ENCODE measurements around the gene C11orf97.
"Not testable (repeated sequence)": the region's sequence is repeated elsewhere in the genome, so short reads cannot be mapped to it uniquely, and the experiment has no call there.

The C11orf97 gene

DNA sequence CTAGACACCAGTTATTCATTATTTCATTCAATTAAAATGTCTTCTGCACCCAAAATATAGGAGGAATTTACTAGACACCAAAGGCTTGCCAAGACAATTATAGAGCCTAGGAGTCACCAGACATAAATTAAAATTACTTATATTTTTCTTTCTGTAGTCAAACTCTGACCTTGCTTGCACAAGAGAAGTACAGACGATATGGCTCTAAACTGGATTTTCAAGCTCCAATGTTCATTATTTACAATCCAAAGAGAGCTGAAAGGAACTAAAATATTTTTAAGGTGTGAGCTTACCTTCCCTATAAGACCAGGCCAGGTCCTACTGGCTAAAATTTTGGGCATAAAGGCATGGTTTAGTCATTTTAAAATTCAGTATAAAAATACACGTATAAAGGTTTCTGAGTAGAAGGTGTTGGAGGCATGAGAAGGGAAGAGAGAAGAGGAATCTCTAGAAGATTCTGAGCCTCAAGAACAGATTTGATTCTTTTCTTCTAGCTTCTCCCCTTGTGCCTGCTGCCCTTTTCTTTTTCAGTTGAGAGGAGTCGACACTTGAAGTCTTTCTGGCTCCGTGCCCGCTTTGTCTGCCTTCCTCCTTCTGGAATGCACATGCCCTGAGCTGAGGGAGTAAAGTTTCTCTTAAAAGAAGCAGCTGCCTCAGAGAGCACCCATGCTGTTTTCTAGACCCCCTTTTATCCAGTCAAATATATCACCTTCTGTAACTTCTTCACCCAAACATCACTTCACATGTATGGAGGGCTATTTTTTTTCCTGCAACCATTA is 13.5 kb downstream of the C11orf97 start:
- DNase-seq, result no peak

DNA sequence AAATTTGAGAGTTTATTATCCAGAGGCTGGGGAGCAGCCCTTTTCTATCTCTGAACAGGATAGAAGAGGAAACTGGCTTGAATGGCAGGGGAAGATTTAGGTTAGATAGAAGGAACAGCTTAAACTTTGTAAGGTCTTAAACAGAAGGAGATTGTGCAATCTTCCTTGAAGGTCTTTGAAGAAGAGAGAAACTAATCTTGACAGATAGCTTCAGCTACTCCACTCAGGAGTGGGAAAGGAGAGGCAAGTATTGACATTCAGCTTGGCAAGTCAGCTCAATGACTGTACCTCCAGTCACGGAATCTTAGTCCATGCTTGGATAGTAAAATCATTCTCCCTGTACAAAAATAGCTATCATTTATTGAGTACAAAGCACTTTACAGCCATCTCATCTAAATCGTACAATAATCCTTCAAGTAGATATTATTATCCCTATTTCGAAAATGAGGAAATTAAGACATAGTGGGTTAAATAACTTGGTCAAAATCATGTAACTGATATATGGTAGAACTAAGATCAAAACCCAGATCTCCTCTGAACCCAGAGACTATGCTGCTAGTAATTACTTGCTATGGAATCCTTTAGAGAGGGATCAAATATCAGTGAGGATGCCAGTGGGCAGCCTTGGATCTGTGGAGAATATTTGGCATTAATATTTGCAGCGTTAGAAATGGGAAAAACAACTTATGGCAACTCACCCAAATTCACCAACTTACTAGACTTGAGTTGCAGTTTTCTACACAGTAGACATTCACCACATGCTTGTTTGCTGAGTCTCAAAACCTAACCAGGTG is 14.6 kb downstream of the C11orf97 start:
- DNase-seq, result no peak

DNA sequence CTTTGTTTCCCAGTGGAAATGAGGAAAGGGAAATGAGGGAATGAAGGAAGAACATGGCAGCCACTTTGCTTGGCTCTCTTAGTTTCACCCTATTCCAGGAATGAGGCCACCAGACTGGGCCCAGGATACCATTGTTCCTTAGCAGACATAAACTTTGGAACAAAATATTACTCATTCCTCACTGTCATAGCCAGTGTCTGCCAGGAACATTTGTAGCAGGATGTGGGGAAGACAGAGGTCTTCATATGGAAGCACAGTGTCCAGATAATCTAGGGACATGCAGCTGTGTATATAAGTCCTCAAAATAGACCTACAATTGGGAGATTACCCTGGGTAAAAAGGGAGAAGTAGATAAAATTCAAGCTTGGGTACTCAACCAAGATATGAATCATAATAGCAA is 16.3 kb downstream of the C11orf97 start:
- no peak for DNase-seq

DNA sequence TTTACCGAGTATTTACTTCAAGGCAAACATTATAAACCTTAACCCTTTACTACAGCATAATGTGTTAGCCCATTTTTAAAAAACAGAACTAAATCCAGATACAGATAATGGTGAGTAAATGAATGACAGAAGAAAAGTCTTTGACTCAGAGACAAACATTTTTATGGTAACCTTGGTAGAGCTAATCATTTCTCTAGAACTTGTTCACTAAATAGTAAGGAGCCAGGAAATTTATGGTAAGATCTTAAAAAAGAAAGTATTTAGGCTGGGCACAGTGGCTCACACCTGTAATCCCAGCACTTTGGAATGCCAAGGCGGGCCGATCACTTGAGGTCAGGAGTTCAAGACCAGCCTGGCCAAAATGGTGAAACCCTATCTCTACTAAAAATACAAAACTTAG is 19.9 kb downstream of the C11orf97 start:
- DNase-seq, result no peak

DNA sequence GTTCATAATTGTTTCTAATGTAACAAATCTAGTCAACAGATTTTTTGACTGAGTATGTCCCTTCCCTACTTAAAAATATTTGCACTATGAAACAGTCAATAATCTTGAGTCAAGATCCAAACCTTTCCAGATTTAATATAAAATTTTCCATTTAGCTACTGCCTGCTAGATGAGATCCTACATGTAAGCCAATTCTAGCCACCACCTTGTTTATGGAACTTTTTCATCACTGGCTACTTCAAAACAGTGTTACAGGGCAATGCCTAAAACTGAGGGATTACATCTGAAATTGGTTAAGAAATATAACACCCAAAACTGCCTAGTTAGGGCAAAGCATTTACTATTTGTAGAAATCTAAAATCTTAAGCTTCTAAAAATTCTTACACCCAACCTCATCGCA is 20.9 kb downstream of the C11orf97 start:
- no peak for DNase-seq

DNA sequence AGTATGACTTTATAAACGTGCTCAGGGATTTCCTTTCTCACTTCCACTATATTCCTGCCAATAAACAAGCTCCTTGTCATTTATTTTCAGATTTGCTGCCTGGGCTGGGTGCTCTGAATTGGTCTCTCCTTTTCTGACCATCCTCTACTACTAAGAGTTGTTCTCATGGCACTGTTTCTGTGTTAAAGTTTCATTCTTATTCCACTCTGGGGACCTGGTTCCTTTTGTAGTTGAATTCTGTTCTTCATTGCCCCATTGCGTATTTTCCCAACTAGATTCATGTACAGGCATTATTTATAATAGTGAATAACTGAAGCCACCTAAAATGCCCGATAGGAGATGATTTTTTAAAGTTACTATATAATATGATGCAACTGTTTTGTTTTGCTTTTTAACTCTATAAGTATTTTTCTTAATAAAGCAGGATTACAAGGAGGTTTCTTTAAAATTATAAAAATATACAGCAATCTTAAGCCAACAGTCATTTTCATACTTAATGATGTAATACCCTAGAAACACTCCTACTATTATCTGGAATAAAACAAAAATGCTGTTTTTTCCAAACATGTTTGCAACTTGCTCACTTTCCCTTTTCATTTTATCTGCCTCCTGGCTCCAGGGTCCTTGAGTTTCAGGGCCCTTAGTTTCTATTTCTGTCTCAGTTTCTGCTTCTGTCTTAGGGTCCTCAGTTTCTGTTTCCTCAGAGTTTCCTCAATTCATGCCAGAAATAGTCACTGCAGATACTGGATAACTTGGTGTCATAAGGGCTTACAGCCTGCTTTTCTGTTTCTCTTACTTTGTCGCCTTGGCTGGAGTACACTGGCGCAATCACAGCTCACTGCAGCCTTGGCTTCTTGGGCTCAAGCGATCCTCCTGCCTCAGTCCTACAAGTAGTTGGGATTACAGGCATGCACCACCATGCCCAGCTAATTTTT is 21.7 kb downstream of the C11orf97 start:
- DNase-seq, result no peak

DNA sequence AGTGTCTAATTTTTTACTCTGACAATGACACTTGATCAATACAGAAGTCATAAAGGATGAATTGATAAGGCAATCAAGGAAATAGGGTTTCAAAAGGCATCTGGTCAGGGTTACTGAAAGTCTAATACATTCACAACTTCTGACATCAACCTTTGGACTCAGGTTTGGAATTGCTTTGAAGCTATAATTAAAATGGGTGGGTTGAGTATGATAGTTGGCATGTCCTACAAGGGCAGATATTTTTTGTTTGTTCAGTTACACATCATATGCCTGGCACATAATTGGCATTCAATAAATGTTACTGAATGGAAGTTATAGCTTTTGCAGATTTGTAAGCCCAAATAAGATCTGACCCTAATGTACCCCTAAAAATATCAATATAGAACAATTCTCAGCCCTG is 24.1 kb downstream of the C11orf97 start:
- DNase-seq, result no peak

DNA sequence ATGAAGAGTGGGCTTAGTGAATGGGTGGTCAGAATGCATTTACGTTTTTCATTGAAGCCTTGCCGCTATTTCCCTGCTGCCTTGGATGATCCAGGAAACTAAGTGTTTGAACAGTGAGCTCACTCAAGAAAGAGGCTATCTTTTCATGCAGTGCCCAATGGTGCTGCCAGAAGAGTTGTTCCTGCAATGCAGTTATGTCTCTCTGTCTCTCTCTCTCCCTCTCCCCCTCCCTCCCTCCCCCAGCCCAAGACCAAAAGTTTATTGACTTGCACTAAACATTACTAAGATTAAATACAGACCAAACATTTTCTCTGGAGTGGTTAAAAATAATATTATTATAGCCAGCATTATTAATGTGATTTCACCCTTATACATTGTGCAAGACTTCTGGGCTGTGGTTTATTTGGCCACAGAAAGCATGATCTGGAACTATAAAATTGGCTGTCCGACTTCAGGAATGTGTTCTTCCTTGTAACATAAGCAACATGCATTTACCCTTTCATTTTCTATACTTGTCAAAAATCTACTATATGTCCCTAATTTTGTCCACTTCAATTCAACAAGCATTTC is 24.9 kb downstream of the C11orf97 start:
- DNase-seq, result no peak

DNA sequence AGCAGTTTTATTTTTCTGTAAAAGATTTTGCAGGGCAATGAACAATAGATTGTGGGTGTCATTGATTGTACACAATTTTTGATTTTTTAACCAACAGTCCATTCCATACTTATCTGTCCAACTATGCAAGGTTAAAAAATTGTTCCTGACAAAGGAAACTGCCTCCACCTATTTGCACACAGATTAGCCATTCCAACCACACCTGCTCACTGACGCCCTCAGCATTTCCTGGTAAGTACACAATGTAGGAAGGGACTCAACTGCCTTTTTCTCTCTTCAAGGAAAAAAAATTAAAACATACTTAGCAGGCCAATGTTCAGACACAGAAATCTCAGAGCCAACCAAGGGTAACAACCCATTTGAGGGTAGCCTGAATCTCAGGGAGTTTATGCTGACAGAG is 27.2 kb downstream of the C11orf97 start:
- DNase-seq, result no peak

DNA sequence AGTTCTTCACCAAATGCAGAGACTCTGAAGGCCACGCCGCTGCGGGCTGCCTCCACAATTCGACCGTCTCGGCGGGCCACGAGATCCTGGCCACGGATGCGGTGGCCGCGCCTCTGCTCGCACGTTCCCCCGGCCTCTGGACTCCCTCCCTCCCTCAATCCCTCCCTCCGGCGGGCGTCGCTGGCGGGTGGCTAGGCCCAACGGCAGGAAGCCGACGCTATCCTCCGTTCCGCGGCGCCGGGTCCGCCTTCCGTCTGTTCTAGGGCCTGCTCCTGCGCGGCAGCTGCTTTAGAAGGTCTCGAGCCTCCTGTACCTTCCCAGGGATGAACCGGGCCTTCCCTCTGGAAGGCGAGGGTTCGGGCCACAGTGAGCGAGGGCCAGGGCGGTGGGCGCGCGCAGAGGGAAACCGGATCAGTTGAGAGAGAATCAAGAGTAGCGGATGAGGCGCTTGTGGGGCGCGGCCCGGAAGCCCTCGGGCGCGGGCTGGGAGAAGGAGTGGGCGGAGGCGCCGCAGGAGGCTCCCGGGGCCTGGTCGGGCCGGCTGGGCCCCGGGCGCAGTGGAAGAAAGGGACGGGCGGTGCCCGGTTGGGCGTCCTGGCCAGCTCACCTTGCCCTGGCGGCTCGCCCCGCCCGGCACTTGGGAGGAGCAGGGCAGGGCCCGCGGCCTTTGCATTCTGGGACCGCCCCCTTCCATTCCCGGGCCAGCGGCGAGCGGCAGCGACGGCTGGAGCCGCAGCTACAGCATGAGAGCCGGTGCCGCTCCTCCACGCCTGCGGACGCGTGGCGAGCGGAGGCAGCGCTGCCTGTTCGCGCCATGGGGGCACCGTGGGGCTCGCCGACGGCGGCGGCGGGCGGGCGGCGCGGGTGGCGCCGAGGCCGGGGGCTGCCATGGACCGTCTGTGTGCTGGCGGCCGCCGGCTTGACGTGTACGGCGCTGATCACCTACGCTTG is 31.7 kb downstream of the C11orf97 start, which contains the start of gene FUT4:
TSS of gene FUT4 (plus strand) at position 227 of the 951 bp plus-strand sequence. CDS start at position 440, 213 bp downstream.
- peak; percentile 86 for DNase-seq

DNA sequence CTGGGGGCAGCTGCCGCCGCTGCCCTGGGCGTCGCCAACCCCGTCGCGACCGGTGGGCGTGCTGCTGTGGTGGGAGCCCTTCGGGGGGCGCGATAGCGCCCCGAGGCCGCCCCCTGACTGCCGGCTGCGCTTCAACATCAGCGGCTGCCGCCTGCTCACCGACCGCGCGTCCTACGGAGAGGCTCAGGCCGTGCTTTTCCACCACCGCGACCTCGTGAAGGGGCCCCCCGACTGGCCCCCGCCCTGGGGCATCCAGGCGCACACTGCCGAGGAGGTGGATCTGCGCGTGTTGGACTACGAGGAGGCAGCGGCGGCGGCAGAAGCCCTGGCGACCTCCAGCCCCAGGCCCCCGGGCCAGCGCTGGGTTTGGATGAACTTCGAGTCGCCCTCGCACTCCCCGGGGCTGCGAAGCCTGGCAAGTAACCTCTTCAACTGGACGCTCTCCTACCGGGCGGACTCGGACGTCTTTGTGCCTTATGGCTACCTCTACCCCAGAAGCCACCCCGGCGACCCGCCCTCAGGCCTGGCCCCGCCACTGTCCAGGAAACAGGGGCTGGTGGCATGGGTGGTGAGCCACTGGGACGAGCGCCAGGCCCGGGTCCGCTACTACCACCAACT is 32.5 kb downstream of the C11orf97 start:
- DNase-seq, result no peak

DNA sequence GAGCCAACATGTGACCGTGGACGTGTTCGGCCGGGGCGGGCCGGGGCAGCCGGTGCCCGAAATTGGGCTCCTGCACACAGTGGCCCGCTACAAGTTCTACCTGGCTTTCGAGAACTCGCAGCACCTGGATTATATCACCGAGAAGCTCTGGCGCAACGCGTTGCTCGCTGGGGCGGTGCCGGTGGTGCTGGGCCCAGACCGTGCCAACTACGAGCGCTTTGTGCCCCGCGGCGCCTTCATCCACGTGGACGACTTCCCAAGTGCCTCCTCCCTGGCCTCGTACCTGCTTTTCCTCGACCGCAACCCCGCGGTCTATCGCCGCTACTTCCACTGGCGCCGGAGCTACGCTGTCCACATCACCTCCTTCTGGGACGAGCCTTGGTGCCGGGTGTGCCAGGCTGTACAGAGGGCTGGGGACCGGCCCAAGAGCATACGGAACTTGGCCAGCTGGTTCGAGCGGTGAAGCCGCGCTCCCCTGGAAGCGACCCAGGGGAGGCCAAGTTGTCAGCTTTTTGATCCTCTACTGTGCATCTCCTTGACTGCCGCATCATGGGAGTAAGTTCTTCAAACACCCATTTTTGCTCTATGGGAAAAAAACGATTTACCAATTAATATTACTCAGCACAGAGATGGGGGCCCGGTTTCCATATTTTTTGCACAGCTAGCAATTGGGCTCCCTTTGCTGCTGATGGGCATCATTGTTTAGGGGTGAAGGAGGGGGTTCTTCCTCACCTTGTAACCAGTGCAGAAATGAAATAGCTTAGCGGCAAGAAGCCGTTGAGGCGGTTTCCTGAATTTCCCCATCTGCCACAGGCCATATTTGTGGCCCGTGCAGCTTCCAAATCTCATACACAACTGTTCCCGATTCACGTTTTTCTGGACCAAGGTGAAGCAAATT is 33.3 kb downstream of the C11orf97 start:
- no peak for DNase-seq

DNA sequence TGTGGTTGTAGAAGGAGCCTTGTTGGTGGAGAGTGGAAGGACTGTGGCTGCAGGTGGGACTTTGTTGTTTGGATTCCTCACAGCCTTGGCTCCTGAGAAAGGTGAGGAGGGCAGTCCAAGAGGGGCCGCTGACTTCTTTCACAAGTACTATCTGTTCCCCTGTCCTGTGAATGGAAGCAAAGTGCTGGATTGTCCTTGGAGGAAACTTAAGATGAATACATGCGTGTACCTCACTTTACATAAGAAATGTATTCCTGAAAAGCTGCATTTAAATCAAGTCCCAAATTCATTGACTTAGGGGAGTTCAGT is 33.9 kb downstream of the C11orf97 start:
- DNase-seq, result no peak

DNA sequence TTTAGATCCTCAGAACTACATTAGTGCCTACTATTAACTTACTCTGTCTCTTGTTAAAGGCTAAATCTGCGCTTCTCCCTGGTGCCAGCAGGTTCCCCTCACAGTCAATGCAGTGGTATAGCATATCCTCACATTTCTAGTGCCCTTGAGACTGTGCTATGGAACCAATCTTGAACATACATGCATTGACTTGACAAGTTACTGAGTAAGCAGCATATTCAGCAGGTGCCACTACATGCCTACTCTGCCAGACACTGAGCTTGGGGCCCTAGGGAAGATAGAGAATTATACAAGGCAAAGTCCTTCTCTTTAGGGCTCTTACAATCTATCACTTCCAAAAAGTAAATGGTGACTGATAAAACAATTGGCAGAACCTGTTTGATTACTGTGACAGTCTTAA is 34.6 kb downstream of the C11orf97 start:
- no peak for DNase-seq

DNA sequence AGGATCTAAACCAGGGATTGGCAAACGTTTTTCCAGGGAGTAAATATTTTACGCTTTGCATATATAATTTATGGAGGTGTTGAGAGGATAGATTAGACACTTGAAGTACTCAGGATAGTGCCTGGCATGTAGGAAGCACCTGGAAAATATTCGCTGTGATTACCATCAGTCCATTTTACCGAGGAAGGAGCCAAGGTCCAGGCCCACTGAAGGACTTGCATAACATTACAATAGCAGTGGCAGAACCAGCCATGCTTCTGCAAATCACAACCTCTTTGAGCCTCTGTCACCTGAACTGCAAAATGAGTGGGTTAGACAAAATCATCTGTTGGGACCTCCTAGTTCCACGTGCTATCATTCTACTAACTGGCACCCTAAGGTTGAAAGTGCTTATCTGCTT is 36.9 kb downstream of the C11orf97 start:
- no peak for DNase-seq

DNA sequence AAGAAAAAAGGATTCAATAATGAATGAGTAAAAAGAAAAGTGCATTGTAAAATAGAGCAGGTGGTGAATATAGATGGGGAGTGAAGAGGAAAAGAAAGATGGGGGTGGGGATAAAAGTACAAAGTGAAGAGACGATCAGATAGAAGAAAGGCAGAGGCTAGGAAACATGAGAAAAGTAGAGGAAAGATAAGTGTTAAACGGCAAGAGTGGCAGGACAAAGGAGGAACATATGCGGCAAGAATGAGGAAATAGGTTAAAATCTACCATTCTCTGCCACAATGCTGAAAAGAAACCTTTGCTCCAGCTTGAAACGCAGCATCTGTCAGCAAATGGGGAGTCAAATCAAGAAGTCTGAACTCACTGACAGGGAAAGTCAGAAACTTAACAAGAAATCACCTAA is 38.3 kb downstream of the C11orf97 start:
- DNase-seq, result no peak

DNA sequence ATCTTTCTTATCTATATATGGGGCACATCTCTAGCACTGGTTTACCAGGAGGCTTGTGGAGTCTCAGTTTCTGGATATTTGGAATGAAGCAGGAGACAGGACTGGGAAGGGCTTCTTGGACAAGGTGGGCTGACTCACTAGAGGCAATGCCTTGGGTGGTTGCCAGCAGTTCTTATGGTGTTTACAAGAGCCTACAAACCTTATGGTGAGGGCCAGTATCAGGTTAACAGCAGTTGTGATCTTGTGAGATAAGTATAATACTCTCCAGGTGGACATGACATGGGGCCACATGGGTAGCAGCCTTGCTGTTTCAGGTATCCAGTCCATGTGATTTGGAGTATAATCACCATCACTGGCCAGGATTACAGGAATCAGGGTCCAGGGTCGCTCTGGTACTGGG is 41.7 kb downstream of the C11orf97 start:
- peak; percentile 60 for DNase-seq

DNA sequence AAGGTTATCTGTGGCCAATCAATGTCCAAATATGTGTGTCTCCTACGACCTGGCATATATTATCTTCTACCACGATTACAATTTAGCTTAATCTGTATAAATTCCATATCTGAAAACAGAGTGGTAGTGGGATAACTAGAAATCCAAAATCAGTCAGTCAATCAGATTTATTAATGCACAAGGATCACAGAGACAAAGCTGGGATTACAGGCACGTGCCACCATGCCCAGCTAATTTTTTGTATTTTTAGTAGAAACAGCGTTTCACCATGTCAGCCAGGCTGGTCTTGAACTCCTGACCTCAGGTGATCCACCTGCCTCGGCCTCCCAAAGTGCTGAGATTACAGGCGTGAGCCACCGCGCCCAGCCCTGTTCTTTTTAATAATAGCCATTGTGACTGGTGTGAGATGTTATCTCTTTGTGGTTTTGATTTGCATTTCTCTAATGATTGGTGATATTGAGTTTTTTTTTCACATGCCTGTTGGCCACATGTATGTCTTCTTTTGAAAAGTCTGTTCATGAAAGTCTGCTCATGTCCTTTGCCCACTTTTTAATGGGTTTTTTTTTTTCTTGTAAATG is 43.6 kb downstream of the C11orf97 start:
- not testable (repeated sequence) for DNase-seq

DNA sequence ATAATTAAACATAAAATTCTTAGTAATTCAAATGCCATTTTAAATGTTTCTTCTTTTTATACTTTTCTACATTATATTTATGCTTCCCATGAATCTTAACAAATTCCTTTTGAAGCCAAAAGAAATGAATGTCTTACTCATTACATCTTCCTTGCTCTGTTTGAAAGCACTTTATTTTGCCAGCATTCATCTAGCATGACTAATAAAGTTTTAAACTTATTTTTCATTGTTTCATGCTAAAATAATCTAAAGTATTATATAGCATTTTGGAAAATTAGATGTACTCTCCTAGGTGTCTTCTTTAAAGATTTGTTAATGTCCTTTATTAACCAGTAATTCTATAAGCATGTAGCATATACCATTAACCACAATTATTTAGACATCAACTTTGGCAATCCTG is 45.2 kb downstream of the C11orf97 start:
- no peak for DNase-seq

DNA sequence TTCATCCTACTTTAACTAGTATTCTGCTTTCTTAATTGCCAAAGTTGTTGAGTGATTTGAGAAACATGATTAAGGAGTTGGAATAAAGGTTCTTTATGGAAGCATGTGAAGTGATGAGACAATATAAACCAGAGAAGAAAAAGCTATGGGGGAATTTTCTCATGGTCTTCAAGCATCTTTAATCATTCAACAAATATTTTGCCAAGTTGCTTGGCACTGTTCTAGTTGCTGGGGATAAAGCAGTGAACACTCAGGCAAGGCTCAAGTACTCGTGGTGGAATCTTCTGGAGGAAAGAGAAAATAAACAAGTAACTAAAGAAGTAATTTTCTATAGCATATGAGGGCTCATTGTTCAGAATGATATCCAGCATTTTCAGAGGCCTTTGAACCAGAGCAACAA is 45.7 kb downstream of the C11orf97 start:
- no peak for DNase-seq
